Breast epithelium (tissue), 4 donors: ENCODE results near the gene SLC39A6. TPM values are rescaled to one million over a fixed set of nuclear protein-coding genes. Genes with fewer than 3 reads are reported as not detected.

Source experiments
- DNase-seq, 2 donors: peaks; one replicate each; pipeline ENCODE4 v3.0.0-alpha.2; 2019; ENCODE audit warnings: low spot score in 2 of 2
- H3K27ac ChIP-seq, 2 donors: fragments of 200-600 bp; sonication (generic) in 1 of 2; one replicate each; pipeline ENCODE4 v1.5.1; 2016 to 2019; ENCODE audit warnings: mild to moderate bottlenecking in 1 of 2
- H3K27me3 ChIP-seq, 2 donors: fragments of 200-600 bp; sonication (generic) in 1 of 2; one replicate each; pipeline versions ENCODE4 v1.5.1 to v1.6.0; 2017 to 2019; ENCODE audit warnings: control low read depth in 1 of 2, mild to moderate bottlenecking in 1 of 2
- H3K36me3 ChIP-seq: fragments of 200-600 bp; one replicate; pipeline ENCODE4 v1.5.1; 2019
- H3K4me1 ChIP-seq, 2 donors: fragments of 200-600 bp; sonication (generic); one replicate each; pipeline ENCODE4 v1.5.1; 2016 to 2019; ENCODE audit warnings: control low read depth in 1 of 2
- H3K4me3 ChIP-seq, 3 donors: fragments of 200-600 bp; sonication (generic); 1 replicate in 2 of 3; 2 replicates in 1 of 3; pipeline ENCODE4 v1.5.1; 2016 to 2019; ENCODE audit warnings: mild to moderate bottlenecking in 3 of 3, moderate library complexity in 2 of 3
- H3K9me3 ChIP-seq, 2 donors: fragments of 200-600 bp; sonication (generic) in 1 of 2; one replicate each; pipeline ENCODE4 v1.5.1; 2016 to 2019; ENCODE audit warnings: control low read depth in 1 of 2
- POLR2A ChIP-seq: fragments of 450-650 bp; IDR thresholded peaks from one replicate; pipeline ENCODE4 v1.6.1; 2016; ENCODE audit warnings: antibody characterized with exemption, mild to moderate bottlenecking, moderate library complexity
- POLR2AphosphoS5 ChIP-seq, 3 donors: sonication (generic); formaldehyde crosslinking; IDR thresholded peaks; one replicate each; pipeline ENCODE4 v1.6.1; 2017; ENCODE audit warnings: antibody characterized with exemption in 3 of 3
- intact Hi-C: fragments of 100-400 bp; cut with DNase I; formaldehyde crosslinking; loops from one replicate; pipeline ENCODE4 v1.15.1; 2023; ENCODE audit warnings: low total_unique reads
- total RNA-seq, 3 donors: library from RNA; depleted of rRNA; stranded (reverse); fragments of >200 nt; gene quantifications; one replicate each; pipeline ENCODE4 v1.1.0, GENCODE V29; 2016
- TF ChIP-seq, protein P1 (sequence below), 3 donors: fragments of 450-650 bp; IDR thresholded peaks; one replicate each; pipeline ENCODE4 v1.5.1; 2016 to 2017; ENCODE audit warnings: antibody characterized with exemption in 3 of 3, mild to moderate bottlenecking in 3 of 3, moderate library complexity in 3 of 3

Gene SLC39A6
- total RNA-seq, 3 donors from 2014 or later: 44.8 to 502 (median 235) TPM

DNA sequence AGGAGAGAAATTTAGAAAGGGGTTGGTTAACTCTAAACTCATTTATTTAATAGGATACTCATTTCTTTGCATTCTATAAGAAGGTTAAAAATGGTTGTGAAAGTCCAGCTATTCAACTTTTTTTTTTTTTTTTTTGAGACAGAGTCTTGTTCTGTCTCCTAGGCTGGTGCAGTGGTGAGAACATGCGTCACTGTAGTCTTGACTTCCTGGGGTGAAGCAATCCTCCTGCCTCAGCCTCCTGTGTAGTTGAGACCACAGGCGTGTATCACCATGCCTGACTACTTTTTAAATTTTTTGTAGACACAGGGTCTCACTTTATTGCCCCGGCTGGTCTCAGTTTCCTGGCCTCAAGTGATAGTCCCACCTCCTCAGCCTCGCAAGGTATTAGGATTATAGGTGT, 12.4 kb upstream of the SLC39A6 start:
- no peak for DNase-seq
- H3K27me3 ChIP-seq: no peaks in the 10 kb centered on the region
- no peak overlapping the region for H3K27ac ChIP-seq
- no peaks in the 10 kb centered on the region for H3K4me1 ChIP-seq
- no peaks in the 10 kb centered on the region for H3K9me3 ChIP-seq
- TF ChIP-seq POLR2A (no peak), POLR2AphosphoS5 (IDR thresholded peaks at IDR 0.05) (no peak)
- TF ChIP-seq, protein P1, sequence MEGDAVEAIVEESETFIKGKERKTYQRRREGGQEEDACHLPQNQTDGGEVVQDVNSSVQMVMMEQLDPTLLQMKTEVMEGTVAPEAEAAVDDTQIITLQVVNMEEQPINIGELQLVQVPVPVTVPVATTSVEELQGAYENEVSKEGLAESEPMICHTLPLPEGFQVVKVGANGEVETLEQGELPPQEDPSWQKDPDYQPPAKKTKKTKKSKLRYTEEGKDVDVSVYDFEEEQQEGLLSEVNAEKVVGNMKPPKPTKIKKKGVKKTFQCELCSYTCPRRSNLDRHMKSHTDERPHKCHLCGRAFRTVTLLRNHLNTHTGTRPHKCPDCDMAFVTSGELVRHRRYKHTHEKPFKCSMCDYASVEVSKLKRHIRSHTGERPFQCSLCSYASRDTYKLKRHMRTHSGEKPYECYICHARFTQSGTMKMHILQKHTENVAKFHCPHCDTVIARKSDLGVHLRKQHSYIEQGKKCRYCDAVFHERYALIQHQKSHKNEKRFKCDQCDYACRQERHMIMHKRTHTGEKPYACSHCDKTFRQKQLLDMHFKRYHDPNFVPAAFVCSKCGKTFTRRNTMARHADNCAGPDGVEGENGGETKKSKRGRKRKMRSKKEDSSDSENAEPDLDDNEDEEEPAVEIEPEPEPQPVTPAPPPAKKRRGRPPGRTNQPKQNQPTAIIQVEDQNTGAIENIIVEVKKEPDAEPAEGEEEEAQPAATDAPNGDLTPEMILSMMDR (IDR thresholded peaks at IDR 0.05): no peak
- H3K36me3 ChIP-seq: peaks cover 11% of the 10 kb centered on the region
- H3K4me3 ChIP-seq: no peak overlapping the region
- intact Hi-C loops: no loop called here

DNA sequence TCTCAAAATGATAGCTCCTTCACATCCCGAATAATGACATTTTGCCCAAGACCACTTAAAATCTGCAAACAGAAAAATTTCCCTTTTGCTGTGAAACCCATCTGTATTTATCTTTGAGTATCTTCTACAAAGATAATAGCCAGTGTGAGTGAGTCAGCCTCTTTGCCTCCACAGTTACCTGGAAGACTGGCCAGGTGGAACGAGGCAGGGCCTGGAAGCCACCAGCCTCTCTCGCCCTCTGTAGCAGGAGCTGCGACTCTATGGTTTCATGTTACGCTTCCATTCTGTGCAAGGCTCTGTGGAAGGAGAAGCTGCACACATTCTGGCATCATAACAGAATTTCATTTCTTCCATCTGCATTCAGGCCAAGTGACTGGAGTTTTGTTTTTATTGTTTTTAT, 10.1 kb upstream of the SLC39A6 start:
- Histone ChIP-seq H3K4me1 (no peaks in the 10 kb centered on the region), H3K36me3 (peaks cover 8% of the 10 kb centered on the region), H3K27ac (no peak overlapping the region), H3K9me3 (no peaks in the 10 kb centered on the region), H3K27me3 (no peaks in the 10 kb centered on the region), H3K4me3 (no peak overlapping the region)
- DNase-seq: no peak
- TF ChIP-seq POLR2AphosphoS5 (IDR thresholded peaks at IDR 0.05) (no peak), POLR2A (no peak)
- TF ChIP-seq, protein P1 (IDR thresholded peaks at IDR 0.05): no peak
- intact Hi-C loops: loop anchor here (1.0 kb wide), 1 partner anchor 47 kb away; no protein-coding TSS in a partner anchor

DNA sequence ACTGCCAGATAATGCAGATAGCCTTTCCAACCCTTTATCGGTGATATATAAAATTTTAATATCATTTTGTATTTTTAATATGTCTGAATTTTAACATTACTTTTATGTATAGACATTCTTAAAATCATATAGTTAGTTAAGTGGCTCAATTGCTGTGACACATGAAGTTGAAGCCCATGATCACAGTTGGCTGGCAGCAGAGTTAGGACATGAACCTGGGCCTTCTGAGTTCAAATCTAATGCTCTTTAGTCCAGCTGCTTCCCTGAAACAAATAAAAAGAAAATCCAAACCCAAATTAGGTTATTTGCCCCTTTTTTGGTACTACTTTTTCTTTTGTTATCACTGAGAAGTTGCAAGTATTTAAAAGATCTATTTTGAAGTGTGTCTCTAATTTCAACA, 6.1 kb upstream of the SLC39A6 start:
- no peaks in the 10 kb centered on the region for H3K9me3 ChIP-seq
- no peak for TF ChIP-seq POLR2A
- TF ChIP-seq, protein P1 (IDR thresholded peaks at IDR 0.05): no peak
- TF ChIP-seq POLR2AphosphoS5 (IDR thresholded peaks at IDR 0.05): no peak

DNA sequence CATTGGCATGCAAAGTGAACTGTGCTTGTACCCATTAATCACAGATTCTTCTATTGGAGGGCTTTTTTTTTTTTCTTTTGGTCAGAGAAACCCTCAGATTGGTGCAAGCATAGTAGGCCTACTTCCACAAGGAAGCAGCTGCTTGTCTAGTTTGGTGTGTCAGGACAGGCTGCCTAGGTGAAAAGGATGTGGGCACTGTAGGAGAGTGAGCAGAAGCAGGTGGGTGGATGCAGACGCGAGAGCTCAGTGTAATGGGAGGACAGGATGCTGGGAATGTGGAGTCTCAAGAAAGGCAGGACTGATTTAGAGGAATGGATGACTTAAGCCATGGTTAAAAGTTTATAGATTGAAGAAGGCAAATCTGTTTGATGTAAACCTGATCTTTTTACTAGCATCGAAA, 3.6 kb upstream of the SLC39A6 start:
- TF ChIP-seq, protein P1 (IDR thresholded peaks at IDR 0.05): no peak
- no peak for TF ChIP-seq POLR2AphosphoS5 (IDR thresholded peaks at IDR 0.05)
- TF ChIP-seq POLR2A: no peak
- H3K36me3 ChIP-seq: peaks cover 4% of the 10 kb centered on the region
- DNase-seq: no peak
- no peaks in the 10 kb centered on the region for H3K27me3 ChIP-seq
- intact Hi-C loops: no loop called here
- peak overlapping the region in 1 of 3 donors; percentile 30 for H3K4me3 ChIP-seq
- peaks cover 0 to 9% of the 10 kb centered on the region in 2 donors for H3K4me1 ChIP-seq
- H3K9me3 ChIP-seq: no peaks in the 10 kb centered on the region
- no peak overlapping the region for H3K27ac ChIP-seq

More for the DNA sequence above, 6.1 kb upstream of the SLC39A6 start:
- Histone ChIP-seq H3K27ac (no peak overlapping the region), H3K4me1 (peaks cover 0 to 9% of the 10 kb centered on the region in 2 donors), H3K36me3 (peaks cover 8% of the 10 kb centered on the region), H3K4me3 (no peak overlapping the region), H3K27me3 (no peaks in the 10 kb centered on the region)
- intact Hi-C loops: no loop called here
- DNase-seq: no peak

DNA sequence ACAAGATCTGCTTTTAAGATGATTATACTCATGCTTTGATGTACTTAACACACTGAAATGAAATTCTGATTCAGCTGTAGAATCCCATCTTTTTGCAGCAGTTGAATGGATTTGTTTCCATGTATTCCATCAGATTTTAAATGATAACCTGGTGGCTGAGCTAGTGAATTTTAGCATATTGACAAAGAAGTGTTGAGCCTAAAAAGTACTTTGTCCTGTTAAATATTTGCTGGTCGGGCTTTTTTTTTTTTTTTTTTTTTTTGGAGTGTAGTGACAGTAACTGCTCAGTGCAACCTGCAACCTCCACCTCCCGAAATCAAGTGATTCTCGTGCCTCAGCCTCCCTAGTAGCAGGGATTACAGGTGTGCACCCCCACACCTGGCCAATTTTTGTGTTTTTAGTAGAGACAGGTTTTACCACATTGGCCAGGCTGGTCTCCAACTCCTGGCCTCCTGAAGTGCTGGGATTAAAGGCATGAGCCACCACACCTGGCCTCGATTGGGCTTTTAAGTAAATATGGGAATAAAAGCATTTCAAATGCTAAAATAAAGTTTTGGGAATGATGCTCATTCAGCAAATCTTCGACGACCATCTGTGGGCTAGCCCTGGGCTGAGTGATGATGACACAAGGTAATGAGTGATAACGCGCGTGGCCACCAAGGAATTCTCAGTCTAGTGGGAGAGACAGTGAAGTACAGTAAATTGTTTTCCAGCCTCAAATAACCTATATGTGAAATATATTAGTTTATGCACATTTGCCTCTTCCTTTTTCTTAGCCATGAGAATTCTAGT, 2.7 kb upstream of the SLC39A6 start:
- no peak for DNase-seq
- TF ChIP-seq, protein P1 (IDR thresholded peaks at IDR 0.05): no peak
- TF ChIP-seq POLR2A (no peak), POLR2AphosphoS5 (IDR thresholded peaks at IDR 0.05) (no peak)
- Histone ChIP-seq H3K4me1 (peaks cover 0 to 9% of the 10 kb centered on the region in 2 donors), H3K27ac (no peak overlapping the region), H3K27me3 (no peaks in the 10 kb centered on the region), H3K36me3 (peaks cover 4% of the 10 kb centered on the region), H3K4me3 (peak overlapping the region; percentile 81 to 90 (median 89)), H3K9me3 (no peaks in the 10 kb centered on the region)
- intact Hi-C loops: no loop called here
